ENCODE results near the gene JARID2. TPM values are rescaled to one million over a fixed set of nuclear protein-coding genes. Genes with fewer than 3 reads are reported as not detected.
A peak's percentile ranks its signal among the peaks of the same experiment; 100 is the strongest.

Gene JARID2
- total and polyA plus RNA-seq, 9 of the 15 experiments (the other 6 are each of a cell fraction or from before 2014, with no cell fraction given): 5.0 to 29.0 (median 15.6) TPM

- TF ChIP-seq ETV6 (IDR thresholded peaks at IDR 0.05; ENCODE audit: borderline replicate concordance in 1 of 2, low read depth in 2 of 2, low read length in 1 of 2) (no peak), ETV6 (CRISPR knock-in tag; IDR thresholded peaks at IDR 0.05; ENCODE audit: borderline replicate concordance) (no peak), ZNF592 (IDR thresholded peaks at IDR 0.05) (peak; percentile 79), CREM (IDR thresholded peaks at IDR 0.05; ENCODE audit: low read depth) (peak; percentile 66; the same call in 1 of the 2 replicates), TEAD2 (tag; IDR thresholded peaks at IDR 0.05) (no peak), L3MBTL2 (IDR thresholded peaks at IDR 0.05) (peak; percentile 86), ATF1 (CRISPR knock-in tag; IDR thresholded peaks at IDR 0.05) (no peak), ATF1 (tag; IDR thresholded peaks at IDR 0.05) (peak; percentile 81), NRF1 (conservative IDR thresholded peaks at IDR 0.05 in 1 of 2, IDR thresholded peaks at IDR 0.05 in 1 of 2) (peak; percentile 11 to 13; a peak in 1 of 4 replicates), ARID1B (IDR thresholded peaks at IDR 0.05) (peak; percentile 50; the same call in 1 of the 2 replicates), NR2C2 (CRISPR knock-in tag; IDR thresholded peaks at IDR 0.05) (no peak), NR2C2 (tag; IDR thresholded peaks at IDR 0.05) (0 out of 2 replicates have a peak, but pooled peaks have one; percentile 37), E2F3 (CRISPR knock-in tag; IDR thresholded peaks at IDR 0.05) (no peak), SMARCE1 (IDR thresholded peaks at IDR 0.05) (0 out of 2 replicates have a peak, but pooled peaks have one; percentile 13), ZNF133 (CRISPR knock-in tag; IDR thresholded peaks at IDR 0.05) (no peak), E2F6 (IDR thresholded peaks at IDR 0.05; ENCODE audit: borderline replicate concordance in 1 of 2, extremely low read depth in 1 of 2, insufficient read depth in 1 of 2, insufficient read length in 1 of 2, low read depth in 1 of 2, low read length in 1 of 2, poor library complexity in 1 of 2, severe bottlenecking in 1 of 2) (peak in 1 of 2 experiments; percentile 40), STAT5A (IDR thresholded peaks at IDR 0.05; ENCODE audit: borderline replicate concordance, low read length) (peak; percentile 19; the same call in 1 of the 2 replicates), NKRF (IDR thresholded peaks at IDR 0.05; ENCODE audit: borderline replicate concordance) (peak; percentile 57), MAX (CRISPR knock-in tag; IDR thresholded peaks at IDR 0.05) (peak; percentile 44; the same call in 1 of the 2 replicates), DPF2 (IDR thresholded peaks at IDR 0.05) (peak; percentile 63), SOX6 (IDR thresholded peaks at IDR 0.05) (peak; percentile 38; the same call in 1 of the 2 replicates), PCBP2 (IDR thresholded peaks at IDR 0.05; ENCODE audit: low read depth, low read length, poor library complexity, severe bottlenecking) (no peak)
Observed at GRCh38 chr6:15263780-15264374, 18.0 kb downstream of the JARID2 start (continued).

Data from K562 (cell line).